Measurements from ENCODE around the gene ASTN1.

ASTN1 gene

GRCh38 chr1:176925223-176925622 is 239.3 kb downstream of the ASTN1 start:
- TF ChIP-seq CTCF (conservative IDR thresholded peaks at IDR 0.05): no peak
- no peak overlapping the region for H3K27ac ChIP-seq

- no peak overlapping the region for H3K27ac ChIP-seq
These were observed 241.2 kb downstream of the ASTN1 start for GRCh38 chr1:176923283-176923682.

GRCh38 chr1:176919386-176920378 is 244.8 kb downstream of the ASTN1 start:
- no peak for TF ChIP-seq CTCF (conservative IDR thresholded peaks at IDR 0.05)
- H3K27ac ChIP-seq: no peak overlapping the region

More at GRCh38 chr1:176923283-176923682, 241.2 kb downstream of the ASTN1 start:
- no peak for TF ChIP-seq CTCF (conservative IDR thresholded peaks at IDR 0.05)

- H3K27ac ChIP-seq: no peak overlapping the region
- TF ChIP-seq CTCF (conservative IDR thresholded peaks at IDR 0.05): no peak
These were observed 258.9 kb downstream of the ASTN1 start for GRCh38 chr1:176905648-176906047.

- H3K27ac ChIP-seq: no peak overlapping the region
- no peak for TF ChIP-seq CTCF (conservative IDR thresholded peaks at IDR 0.05)
These were observed 260.3 kb downstream of the ASTN1 start for GRCh38 chr1:176904057-176904751.

- no peak overlapping the region for H3K27ac ChIP-seq
- TF ChIP-seq CTCF (conservative IDR thresholded peaks at IDR 0.05): no peak
These were observed 261.0 kb downstream of the ASTN1 start for GRCh38 chr1:176903474-176903873.

- TF ChIP-seq CTCF (conservative IDR thresholded peaks at IDR 0.05): no peak
- H3K27ac ChIP-seq: no peak overlapping the region
These were observed 265.2 kb downstream of the ASTN1 start for GRCh38 chr1:176899321-176899720.
